Transverse colon (tissue), 4 donors: Measurements from ENCODE around the gene ABCA6. TPM values are rescaled to one million over a fixed set of nuclear protein-coding genes. Genes with fewer than 3 reads are reported as not detected.

Experiments
- DNase-seq: peaks from one replicate; pipeline ENCODE4 v3.0.0-alpha.2; 2019
- H3K27ac ChIP-seq, 4 donors: fragments of 200-600 bp; sonication (generic); 2 replicates each; pipeline ENCODE4 v1.5.1; 2016 to 2018; ENCODE audit warnings: inconsistent platforms in 4 of 4
- H3K27me3 ChIP-seq: fragments of 200-600 bp; sonication (generic); 2 replicates; pipeline ENCODE4 v1.5.1; 2017; ENCODE audit warnings: inconsistent platforms
- H3K36me3 ChIP-seq, 4 donors: fragments of 200-600 bp; sonication (generic); 2 replicates each; pipeline ENCODE4 v1.5.1; 2017 to 2019; ENCODE audit warnings: inconsistent platforms in 4 of 4
- H3K4me1 ChIP-seq, 4 donors: fragments of 200-600 bp; sonication (generic); 2 replicates each; pipeline ENCODE4 v1.5.1; 2017 to 2020; ENCODE audit warnings: inconsistent platforms in 4 of 4
- H3K4me3 ChIP-seq, 4 donors: fragments of 200-600 bp; sonication (generic); 1 replicate in 1 of 4; 2 replicates in 3 of 4; pipeline versions ENCODE4 v1.5.1 to v1.6.1; 2017 to 2019; ENCODE audit warnings: inconsistent platforms in 4 of 4
- H3K9me3 ChIP-seq, 2 donors: fragments of 200-600 bp; sonication (generic); 2 replicates each; pipeline ENCODE4 v1.5.1; 2017 to 2019; ENCODE audit warnings: inconsistent platforms in 2 of 2
- EP300 ChIP-seq: sonication (generic); formaldehyde crosslinking; IDR thresholded peaks from one replicate; pipeline ENCODE4 v1.6.1; 2017; ENCODE audit warnings: antibody characterized with exemption, low read depth
- POLR2A ChIP-seq: fragments of 450-650 bp; IDR thresholded peaks from one replicate; pipeline ENCODE4 v1.6.1; 2016; ENCODE audit warnings: antibody characterized with exemption, mild to moderate bottlenecking, moderate library complexity
- POLR2AphosphoS5 ChIP-seq, 3 donors: sonication (generic); formaldehyde crosslinking; IDR thresholded peaks; one replicate each; pipeline ENCODE4 v1.6.1; 2016; ENCODE audit warnings: antibody characterized with exemption in 3 of 3
- WGBS, 2 donors: methylation state at CpG; one replicate each; pipeline ENCODE4 v1.1.5; 2018; ENCODE audit warnings: low coverage in 1 of 2; 5-methylcytosine and 5-hydroxymethylcytosine counted together
- in situ Hi-C, 4 donors: fragments of 200-750 bp; cut with MboI; loops; one replicate each; pipeline versions ENCODE4 v1.15.0 to v1.15.1; 2017; ENCODE audit warnings: low sequenced_read_pairs in 3 of 4, low pct_ligation_motif_present in 1 of 4, low pct_unique_long_range_greater_than_20kb in 1 of 4
- intact Hi-C: fragments of 100-400 bp; cut with DNase I; formaldehyde crosslinking; loops from one replicate; pipeline ENCODE4 v1.15.1; 2023; ENCODE audit warnings: low total_unique reads
- total RNA-seq, 4 donors: library from RNA; depleted of rRNA; stranded (reverse); fragments of >200 nt; gene quantifications; one replicate each; pipeline ENCODE4 v1.1.0, GENCODE V29; 2016
- TF ChIP-seq, protein P1 (sequence below), 5 experiments: fragments of 200-600 bp in 3 of 5; fragments of 450-650 bp in 2 of 5; sonication (generic) in 3 of 5; IDR thresholded peaks; 1 replicate in 2 of 5; 2 replicates in 3 of 5; pipeline ENCODE4 v1.5.1; 2016 to 2017; ENCODE audit warnings: antibody characterized with exemption in 5 of 5, inconsistent platforms in 3 of 5, mild to moderate bottlenecking in 2 of 5, moderate library complexity in 1 of 5

The ABCA6 gene
- total RNA-seq, 4 donors from 2014 or later, result 13.5 to 51.6 (median 27.0) TPM

DNA sequence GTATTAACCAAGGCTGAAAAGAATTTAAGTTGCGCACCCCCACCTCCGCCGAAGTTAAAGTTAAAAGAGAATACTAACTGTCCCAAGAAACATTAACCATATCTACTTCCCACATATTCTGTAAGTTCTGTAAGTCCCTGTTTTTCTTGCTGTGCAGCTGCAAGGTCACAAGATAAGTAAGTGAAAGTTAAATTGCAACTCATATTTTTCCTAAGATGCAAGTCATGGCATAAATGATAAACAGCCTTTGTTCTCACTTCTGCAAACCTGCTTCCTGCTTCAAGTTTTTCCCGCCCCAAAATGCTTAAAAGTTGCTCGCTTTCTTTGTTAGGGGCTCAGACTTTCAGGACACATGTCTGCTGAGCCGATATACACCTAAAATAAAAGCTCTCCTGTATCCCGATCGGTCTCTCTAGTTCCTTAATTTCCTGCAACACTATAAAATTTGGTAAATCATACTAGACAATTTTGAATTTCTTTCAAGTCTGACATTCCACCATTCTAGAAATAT, 48.4 kb downstream of the ABCA6 start:
- Histone ChIP-seq H3K4me3 (no peak overlapping the region), H3K4me1 (no peaks in the 10 kb centered on the region), H3K27me3 (no peaks in the 10 kb centered on the region), H3K27ac (no peak overlapping the region), H3K9me3 (no peaks in the 10 kb centered on the region), H3K36me3 (no peaks in the 10 kb centered on the region)
- in situ Hi-C loops, result loop anchor here in 1 of 4 donors (25.0 kb wide), 1 partner anchor 94 kb away; no protein-coding TSS in a partner anchor
- DNase-seq, result no peak
- WGBS, 2 donors, result 56 to 60% methylated on average over 8 of the region's 8 CpGs
- no peak for TF ChIP-seq POLR2AphosphoS5 (IDR thresholded peaks at IDR 0.05)
- no peak for TF ChIP-seq POLR2A
- TF ChIP-seq, protein P1, sequence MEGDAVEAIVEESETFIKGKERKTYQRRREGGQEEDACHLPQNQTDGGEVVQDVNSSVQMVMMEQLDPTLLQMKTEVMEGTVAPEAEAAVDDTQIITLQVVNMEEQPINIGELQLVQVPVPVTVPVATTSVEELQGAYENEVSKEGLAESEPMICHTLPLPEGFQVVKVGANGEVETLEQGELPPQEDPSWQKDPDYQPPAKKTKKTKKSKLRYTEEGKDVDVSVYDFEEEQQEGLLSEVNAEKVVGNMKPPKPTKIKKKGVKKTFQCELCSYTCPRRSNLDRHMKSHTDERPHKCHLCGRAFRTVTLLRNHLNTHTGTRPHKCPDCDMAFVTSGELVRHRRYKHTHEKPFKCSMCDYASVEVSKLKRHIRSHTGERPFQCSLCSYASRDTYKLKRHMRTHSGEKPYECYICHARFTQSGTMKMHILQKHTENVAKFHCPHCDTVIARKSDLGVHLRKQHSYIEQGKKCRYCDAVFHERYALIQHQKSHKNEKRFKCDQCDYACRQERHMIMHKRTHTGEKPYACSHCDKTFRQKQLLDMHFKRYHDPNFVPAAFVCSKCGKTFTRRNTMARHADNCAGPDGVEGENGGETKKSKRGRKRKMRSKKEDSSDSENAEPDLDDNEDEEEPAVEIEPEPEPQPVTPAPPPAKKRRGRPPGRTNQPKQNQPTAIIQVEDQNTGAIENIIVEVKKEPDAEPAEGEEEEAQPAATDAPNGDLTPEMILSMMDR (IDR thresholded peaks at IDR 0.05), result no peak
- no peak for TF ChIP-seq EP300
- intact Hi-C loops, result no loop called here

DNA sequence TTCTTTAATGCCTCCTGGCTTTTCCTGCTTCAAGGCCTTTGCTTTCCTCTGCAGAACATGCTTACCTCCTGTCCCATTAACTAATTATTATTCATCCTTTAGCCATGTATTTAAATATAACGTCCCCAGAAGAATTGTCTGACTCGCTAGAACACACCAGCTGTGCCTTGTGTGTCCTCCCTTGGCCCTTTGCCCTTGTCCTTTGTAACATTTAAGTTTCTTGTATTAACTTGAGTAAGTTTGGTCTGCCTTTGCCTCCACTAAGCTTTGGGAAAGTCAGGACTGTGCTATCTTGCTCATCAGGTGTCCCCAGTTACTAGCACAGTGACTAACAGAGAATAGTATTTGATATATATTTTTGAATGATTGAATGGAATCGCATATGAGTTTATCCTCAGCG, 51.3 kb downstream of the ABCA6 start:
- H3K27me3 ChIP-seq, result no peaks in the 10 kb centered on the region
- WGBS, 2 donors, result 73 to 83% methylated on average over 4 of the region's 4 CpGs
- DNase-seq, result no peak
- H3K4me3 ChIP-seq, result no peak overlapping the region
- intact Hi-C loops, result no loop called here
- H3K9me3 ChIP-seq, result no peaks in the 10 kb centered on the region
- no peaks in the 10 kb centered on the region for H3K4me1 ChIP-seq
- TF ChIP-seq EP300 (no peak), POLR2A (no peak), POLR2AphosphoS5 (IDR thresholded peaks at IDR 0.05) (no peak)
- TF ChIP-seq, protein P1 (IDR thresholded peaks at IDR 0.05), result no peak
- in situ Hi-C loops, result loop anchor here in 1 of 4 donors (25.0 kb wide), 1 partner anchor 97 kb away; no protein-coding TSS in a partner anchor
- no peaks in the 10 kb centered on the region for H3K36me3 ChIP-seq
- H3K27ac ChIP-seq, result no peak overlapping the region

DNA sequence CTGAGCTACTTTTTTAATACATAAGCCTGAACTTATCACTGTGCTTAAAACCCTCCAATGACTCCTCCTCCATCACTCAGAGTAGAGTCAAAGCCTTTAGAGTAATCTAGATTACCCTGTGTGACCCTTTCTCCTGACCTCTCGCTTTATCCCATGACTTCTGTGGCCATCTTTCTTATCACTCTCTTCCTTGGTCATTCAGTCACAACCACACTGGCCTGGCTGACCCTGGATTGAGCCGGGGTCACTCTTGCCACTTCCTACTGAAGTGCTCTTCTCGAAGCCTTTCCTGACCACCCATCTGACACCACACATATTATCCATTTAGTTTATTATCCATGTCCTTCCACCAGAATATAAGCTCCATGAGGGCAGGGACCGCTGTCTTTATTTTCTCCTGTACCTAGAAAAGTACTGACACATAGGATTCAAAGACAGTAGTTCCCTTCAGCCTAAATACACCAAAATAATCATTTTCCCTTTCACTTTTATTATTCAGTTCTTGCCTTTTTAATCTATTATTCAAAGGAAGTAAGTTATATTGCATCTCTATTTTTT, 53.0 kb downstream of the ABCA6 start:
- Histone ChIP-seq H3K36me3 (no peaks in the 10 kb centered on the region), H3K27ac (no peak overlapping the region), H3K27me3 (no peaks in the 10 kb centered on the region), H3K4me1 (no peaks in the 10 kb centered on the region), H3K4me3 (no peak overlapping the region), H3K9me3 (no peaks in the 10 kb centered on the region)
- TF ChIP-seq, protein P1 (IDR thresholded peaks at IDR 0.05), result no peak
- TF ChIP-seq EP300 (no peak), POLR2AphosphoS5 (IDR thresholded peaks at IDR 0.05) (no peak), POLR2A (no peak)
- intact Hi-C loops, result no loop called here
- 78 to 97% methylated on average over 4 of the region's 4 CpGs for WGBS, 2 donors
- in situ Hi-C loops, result loop anchor here in 1 of 4 donors (25.0 kb wide), 1 partner anchor 99 kb away; no protein-coding TSS in a partner anchor
- no peak for DNase-seq

DNA sequence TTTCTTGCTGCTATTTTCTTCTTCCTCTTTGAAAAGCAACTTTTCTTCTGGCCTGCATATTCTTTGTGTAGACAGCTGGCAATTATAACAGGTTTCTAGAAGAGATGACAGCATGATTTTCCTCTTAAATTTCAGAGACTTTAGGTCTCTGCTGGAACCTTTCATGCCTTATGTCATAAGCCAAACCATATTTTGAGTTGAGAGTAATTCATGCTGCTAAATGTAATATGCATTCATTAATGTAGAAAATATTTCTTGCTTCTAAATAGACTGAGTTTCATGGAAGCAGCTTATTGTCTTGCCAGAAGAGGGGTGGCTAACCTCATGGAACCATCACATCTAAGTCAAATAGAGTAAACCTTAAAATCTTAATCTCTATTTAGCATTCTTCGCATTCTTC, 55.1 kb downstream of the ABCA6 start:
- Histone ChIP-seq H3K36me3 (peaks cover 0 to 9% (median 4%) of the 10 kb centered on the region in 4 donors), H3K4me1 (no peaks in the 10 kb centered on the region), H3K9me3 (no peaks in the 10 kb centered on the region), H3K27ac (no peak overlapping the region), H3K4me3 (no peak overlapping the region), H3K27me3 (no peaks in the 10 kb centered on the region)
- in situ Hi-C loops (loop anchor here in 1 of 4 donors (25.0 kb wide), 1 partner anchor 101 kb away; no protein-coding TSS in a partner anchor), intact Hi-C loops (no loop called here)
- WGBS, 2 donors, result 90 to 94% methylated on average over 1 of the region's 1 CpG
- TF ChIP-seq EP300 (no peak), POLR2A (no peak), POLR2AphosphoS5 (IDR thresholded peaks at IDR 0.05) (no peak)
- TF ChIP-seq, protein P1 (IDR thresholded peaks at IDR 0.05), result no peak
- no peak for DNase-seq
